Esophagus squamous epithelium (tissue), 4 donors: Measurements from ENCODE around the gene FYCO1.
A peak's percentile ranks its signal among the peaks of the same experiment; 100 is the strongest.

Experiments used
- POLR2A ChIP-seq, 4 donors: fragments of 450-650 bp; IDR thresholded peaks; one replicate each; pipeline ENCODE4 v1.6.1; 2017; ENCODE audit warnings: antibody characterized with exemption in 4 of 4, mild to moderate bottlenecking in 4 of 4, moderate library complexity in 3 of 4
- TF ChIP-seq, protein P1 (sequence below), 6 experiments: fragments of 450-650 bp in 4 of 6; fragments of 200-600 bp in 2 of 6; sonication (generic) in 2 of 6; IDR thresholded peaks; one replicate each; pipeline ENCODE4 v1.5.1; 2016 to 2019; ENCODE audit warnings: antibody characterized with exemption in 6 of 6, mild to moderate bottlenecking in 4 of 6, moderate library complexity in 4 of 6

DNA sequence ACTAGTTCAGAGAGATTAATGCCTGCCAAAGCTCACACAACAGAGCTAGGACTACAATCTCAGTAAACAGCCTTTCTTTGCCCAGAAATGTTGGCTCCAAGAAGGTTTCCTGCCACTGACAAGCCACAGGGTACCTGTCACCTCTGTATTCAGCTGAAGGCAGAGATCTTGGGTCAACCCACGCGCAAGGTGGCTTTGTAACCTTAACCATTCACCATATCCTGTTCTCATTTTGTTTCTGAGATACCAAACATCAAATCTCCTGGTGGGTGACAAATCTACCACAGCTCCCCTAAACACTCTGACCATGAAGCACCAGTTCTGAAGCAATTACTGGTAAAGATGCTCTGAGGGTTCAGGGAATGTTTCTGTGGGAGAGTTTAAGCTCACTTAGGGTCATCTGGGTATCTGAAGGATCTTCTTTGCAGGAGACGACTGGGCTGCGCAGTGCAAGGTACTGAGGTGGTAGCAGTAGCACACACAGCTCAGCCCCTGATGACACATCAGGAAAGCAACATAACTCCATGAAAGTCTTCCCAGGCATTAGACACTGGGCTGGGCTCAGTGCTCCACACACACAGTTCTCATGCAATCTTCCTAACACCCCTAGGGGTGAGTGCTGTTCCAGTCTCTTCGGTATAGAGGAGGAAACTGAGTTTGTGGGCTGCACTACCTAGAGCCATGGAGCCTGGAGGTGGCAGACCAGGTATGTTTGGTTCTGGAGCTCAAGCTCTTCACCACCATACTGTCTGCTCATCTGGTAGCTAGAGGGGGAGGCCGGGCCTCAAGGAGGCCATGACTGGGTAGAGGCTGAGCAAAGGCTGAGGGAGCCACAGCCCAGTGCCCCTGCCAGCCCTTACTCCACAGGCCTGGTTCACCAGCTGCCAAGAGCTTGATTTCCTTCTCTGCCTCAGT is 44.7 kb downstream of the FYCO1 start:
- TF ChIP-seq, protein P1, sequence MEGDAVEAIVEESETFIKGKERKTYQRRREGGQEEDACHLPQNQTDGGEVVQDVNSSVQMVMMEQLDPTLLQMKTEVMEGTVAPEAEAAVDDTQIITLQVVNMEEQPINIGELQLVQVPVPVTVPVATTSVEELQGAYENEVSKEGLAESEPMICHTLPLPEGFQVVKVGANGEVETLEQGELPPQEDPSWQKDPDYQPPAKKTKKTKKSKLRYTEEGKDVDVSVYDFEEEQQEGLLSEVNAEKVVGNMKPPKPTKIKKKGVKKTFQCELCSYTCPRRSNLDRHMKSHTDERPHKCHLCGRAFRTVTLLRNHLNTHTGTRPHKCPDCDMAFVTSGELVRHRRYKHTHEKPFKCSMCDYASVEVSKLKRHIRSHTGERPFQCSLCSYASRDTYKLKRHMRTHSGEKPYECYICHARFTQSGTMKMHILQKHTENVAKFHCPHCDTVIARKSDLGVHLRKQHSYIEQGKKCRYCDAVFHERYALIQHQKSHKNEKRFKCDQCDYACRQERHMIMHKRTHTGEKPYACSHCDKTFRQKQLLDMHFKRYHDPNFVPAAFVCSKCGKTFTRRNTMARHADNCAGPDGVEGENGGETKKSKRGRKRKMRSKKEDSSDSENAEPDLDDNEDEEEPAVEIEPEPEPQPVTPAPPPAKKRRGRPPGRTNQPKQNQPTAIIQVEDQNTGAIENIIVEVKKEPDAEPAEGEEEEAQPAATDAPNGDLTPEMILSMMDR (IDR thresholded peaks at IDR 0.05): no peak
- TF ChIP-seq POLR2A (IDR thresholded peaks at IDR 0.05): peak in 1 of 4 donors; percentile 19
